Measurements from ENCODE around the gene VEZF1.

The VEZF1 gene

GRCh38 chr17:58010067-58010799 lies 22.2 kb upstream of the VEZF1 start:
- TF ChIP-seq CTCF (IDR thresholded peaks at IDR 0.05; ENCODE audit: borderline replicate concordance, control extremely low read depth, extremely low read depth, insufficient read depth, missing control alignments) = no peak
- DNase-seq (ENCODE audit: low spot score) = no peak
- in situ Hi-C loops (cut with MboI; ENCODE audit: low sequenced_read_pairs, unreplicated experiment) = no loop called here

- DNase-seq (ENCODE audit: low spot score) = peak; percentile 25
- TF ChIP-seq CTCF (IDR thresholded peaks at IDR 0.05; ENCODE audit: borderline replicate concordance, control extremely low read depth, extremely low read depth, insufficient read depth, missing control alignments) = no peak
- in situ Hi-C loops (cut with MboI; ENCODE audit: low sequenced_read_pairs, unreplicated experiment) = no loop called here
Measured at GRCh38 chr17:58007781-58008706, 20.0 kb upstream of the VEZF1 start.

GRCh38 chr17:58006924-58007780 lies 19.1 kb upstream of the VEZF1 start, which contains the start of gene SRSF1:
SRSF1 (minus strand) TSS chr17:58007246; CDS start chr17:58007137, 109 bp downstream.
- peak; percentile 95 for DNase-seq (ENCODE audit: low spot score)
- in situ Hi-C loops (cut with MboI; ENCODE audit: low sequenced_read_pairs, unreplicated experiment) = no loop called here
- no peak for TF ChIP-seq CTCF (IDR thresholded peaks at IDR 0.05; ENCODE audit: borderline replicate concordance, control extremely low read depth, extremely low read depth, insufficient read depth, missing control alignments)

GRCh38 chr17:58006560-58006923 lies 18.5 kb upstream of the VEZF1 start:
- in situ Hi-C loops (cut with MboI; ENCODE audit: low sequenced_read_pairs, unreplicated experiment) = no loop called here
- TF ChIP-seq CTCF (IDR thresholded peaks at IDR 0.05; ENCODE audit: borderline replicate concordance, control extremely low read depth, extremely low read depth, insufficient read depth, missing control alignments) = no peak
- DNase-seq (ENCODE audit: low spot score) = peak; percentile 58

GRCh38 chr17:58005728-58006559 lies 17.9 kb upstream of the VEZF1 start:
- DNase-seq (ENCODE audit: low spot score) = no peak
- in situ Hi-C loops (cut with MboI; ENCODE audit: low sequenced_read_pairs, unreplicated experiment) = no loop called here
- TF ChIP-seq CTCF (IDR thresholded peaks at IDR 0.05; ENCODE audit: borderline replicate concordance, control extremely low read depth, extremely low read depth, insufficient read depth, missing control alignments) = no peak
